Cardiac fibroblast (primary cell): Measurements from ENCODE around the gene MATN1.

Experiments used
- DNase-seq, 2 donors: peaks; one replicate each; pipeline versions ENCODE4 v3.0.0 to v3.0.0-alpha.2; 2010; ENCODE audit warnings: low read depth in 2 of 2
- H3K4me3 ChIP-seq, 2 donors: replicated peaks in 1 of 2; 1 replicate in 1 of 2; 2 replicates in 1 of 2; pipeline ENCODE4 v1.5.1; 2011; ENCODE audit warnings: low read depth in 2 of 2, low read length in 2 of 2, mild to moderate bottlenecking in 2 of 2, moderate library complexity in 1 of 2
- TF ChIP-seq, protein P1 (sequence below): IDR thresholded peaks from one replicate; pipeline ENCODE4 v1.5.1; 2011; ENCODE audit warnings: low read depth, mild to moderate bottlenecking, low read length, inconsistent platforms

Gene MATN1

DNA sequence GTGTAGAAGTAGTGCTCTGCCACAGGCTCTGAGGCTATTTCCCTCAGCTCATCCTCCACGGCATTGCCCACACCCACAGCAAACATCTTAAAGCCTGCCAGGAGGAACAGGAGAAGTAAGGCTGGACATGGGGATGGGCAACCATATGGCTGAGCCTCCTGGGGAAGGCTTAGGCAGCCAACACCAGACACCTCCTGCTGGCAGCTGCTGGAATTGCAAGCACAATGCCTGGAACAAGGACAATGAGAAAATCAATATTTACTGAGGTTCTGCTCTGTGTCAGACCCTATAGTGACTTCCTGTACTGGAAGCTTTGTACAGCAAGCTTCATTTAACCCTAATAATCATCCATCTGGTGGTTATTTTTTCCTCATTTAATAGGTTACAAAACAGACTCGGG lies 8.2 kb downstream of the MATN1 start:
- TF ChIP-seq, protein P1, sequence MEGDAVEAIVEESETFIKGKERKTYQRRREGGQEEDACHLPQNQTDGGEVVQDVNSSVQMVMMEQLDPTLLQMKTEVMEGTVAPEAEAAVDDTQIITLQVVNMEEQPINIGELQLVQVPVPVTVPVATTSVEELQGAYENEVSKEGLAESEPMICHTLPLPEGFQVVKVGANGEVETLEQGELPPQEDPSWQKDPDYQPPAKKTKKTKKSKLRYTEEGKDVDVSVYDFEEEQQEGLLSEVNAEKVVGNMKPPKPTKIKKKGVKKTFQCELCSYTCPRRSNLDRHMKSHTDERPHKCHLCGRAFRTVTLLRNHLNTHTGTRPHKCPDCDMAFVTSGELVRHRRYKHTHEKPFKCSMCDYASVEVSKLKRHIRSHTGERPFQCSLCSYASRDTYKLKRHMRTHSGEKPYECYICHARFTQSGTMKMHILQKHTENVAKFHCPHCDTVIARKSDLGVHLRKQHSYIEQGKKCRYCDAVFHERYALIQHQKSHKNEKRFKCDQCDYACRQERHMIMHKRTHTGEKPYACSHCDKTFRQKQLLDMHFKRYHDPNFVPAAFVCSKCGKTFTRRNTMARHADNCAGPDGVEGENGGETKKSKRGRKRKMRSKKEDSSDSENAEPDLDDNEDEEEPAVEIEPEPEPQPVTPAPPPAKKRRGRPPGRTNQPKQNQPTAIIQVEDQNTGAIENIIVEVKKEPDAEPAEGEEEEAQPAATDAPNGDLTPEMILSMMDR: peak; percentile 47
- DNase-seq: no peak
- no peak overlapping the region for H3K4me3 ChIP-seq

DNA sequence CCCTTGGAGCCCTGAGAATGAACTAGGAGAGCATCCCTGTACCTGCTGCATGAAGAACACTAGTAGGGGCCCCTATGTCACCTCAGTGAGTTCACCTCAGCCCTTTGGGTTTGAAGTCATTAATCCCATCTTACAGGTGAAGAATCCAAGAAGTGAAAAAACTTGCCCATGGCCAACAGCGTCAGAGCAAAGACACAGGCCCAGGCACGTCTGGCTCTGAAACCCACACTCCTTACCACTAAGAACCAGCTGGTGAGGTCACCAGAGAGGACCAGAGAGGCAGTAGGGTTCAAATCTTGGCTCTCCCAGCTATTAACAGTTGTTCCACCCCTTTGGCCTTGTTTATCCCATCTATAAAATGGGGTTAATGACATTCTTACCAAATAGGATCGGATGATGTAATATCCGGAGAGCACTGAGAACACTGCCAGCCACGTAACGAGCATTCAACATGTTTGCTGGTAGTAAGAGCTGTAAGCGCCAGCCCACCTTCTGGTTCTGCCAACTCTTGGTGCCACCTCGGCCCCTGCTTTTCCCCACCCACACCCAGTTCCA lies 8.8 kb downstream of the MATN1 start:
- TF ChIP-seq, protein P1: no peak
- no peak overlapping the region for H3K4me3 ChIP-seq
- DNase-seq: no peak

GRCh38 chr1:30714025-30714424 lies 9.4 kb downstream of the MATN1 start:
- DNase-seq: no peak
- no peak overlapping the region for H3K4me3 ChIP-seq
- TF ChIP-seq, protein P1: no peak

DNA sequence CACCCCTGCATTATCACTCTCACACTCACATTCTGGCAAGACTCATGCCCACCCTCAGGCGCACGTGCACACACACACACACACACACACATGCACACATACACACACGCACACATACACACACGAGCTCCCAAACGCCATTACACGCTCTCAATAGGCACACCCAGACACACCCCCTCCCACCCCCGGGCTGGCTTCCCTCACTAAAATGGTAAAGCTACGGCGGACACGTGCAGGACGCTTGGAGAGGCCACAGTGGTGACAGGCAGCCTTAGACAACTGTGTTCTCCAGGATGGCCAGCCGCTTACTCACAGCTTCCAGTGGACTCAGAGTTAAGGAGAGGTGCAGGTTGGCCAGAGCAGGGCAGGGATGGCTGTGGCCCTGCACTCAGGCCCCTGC lies 10.1 kb downstream of the MATN1 start:
- TF ChIP-seq, protein P1: no peak
- H3K4me3 ChIP-seq: no peak overlapping the region
- peak; percentile 15 to 26 for DNase-seq

- DNase-seq: no peak
- H3K4me3 ChIP-seq: no peak overlapping the region
- TF ChIP-seq, protein P1: no peak
These were observed 10.8 kb downstream of the MATN1 start for GRCh38 chr1:30712583-30712982.

DNA sequence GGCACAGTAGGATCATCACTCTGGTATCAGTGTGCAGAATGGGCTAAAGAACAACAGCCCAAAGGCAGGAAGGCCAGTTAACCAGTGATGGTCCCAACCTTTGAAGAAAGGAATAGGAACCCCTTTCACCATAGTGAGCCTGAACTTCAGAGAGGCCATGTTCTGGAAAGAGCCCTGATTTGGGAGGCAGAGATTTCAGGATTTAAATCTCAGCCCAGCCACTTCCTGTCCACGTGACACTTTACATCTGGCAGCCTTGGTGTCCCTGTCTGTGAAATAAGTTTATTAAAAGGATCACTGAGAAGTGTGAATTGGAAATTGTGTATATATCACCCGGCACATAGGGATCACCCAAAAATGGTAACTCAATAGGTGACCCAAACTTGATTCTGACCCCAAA lies 13.0 kb downstream of the MATN1 start:
- TF ChIP-seq, protein P1: no peak
- H3K4me3 ChIP-seq: no peak overlapping the region
- no peak for DNase-seq

DNA sequence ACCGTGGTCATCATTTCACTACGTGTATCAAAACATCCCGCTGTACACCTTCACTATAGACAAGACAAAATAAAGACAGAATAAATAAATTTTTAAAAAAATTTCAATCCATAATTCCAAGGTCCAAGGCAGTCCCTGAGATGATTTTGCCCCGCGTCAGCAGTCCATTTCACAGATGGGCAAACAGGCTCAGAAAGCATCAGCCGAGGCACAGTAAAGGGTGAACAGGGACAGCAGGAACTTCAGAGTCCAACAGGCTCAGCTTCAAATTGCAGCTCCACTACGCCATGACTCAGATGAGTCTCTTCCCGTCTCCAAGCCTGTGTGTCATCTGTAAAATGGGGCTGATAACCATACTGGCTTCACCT lies 15.0 kb downstream of the MATN1 start:
- H3K4me3 ChIP-seq: no peak overlapping the region

More for the DNA sequence above, 15.0 kb downstream of the MATN1 start:
- TF ChIP-seq, protein P1: no peak
- no peak for DNase-seq
